ENCODE measurements around the gene BCL2L1. TPM values are rescaled to one million over a fixed set of nuclear protein-coding genes. Genes with fewer than 3 reads are reported as not detected.
"Not testable (repeated sequence)": the region's sequence is repeated elsewhere in the genome, so short reads cannot be mapped to it uniquely, and the experiment has no call there.

Gene BCL2L1
- total and polyA plus RNA-seq, 2 donors (not counting 3 experiments of a cell fraction or from before 2014, with no cell fraction given) = 78.0 to 101 TPM

DNA sequence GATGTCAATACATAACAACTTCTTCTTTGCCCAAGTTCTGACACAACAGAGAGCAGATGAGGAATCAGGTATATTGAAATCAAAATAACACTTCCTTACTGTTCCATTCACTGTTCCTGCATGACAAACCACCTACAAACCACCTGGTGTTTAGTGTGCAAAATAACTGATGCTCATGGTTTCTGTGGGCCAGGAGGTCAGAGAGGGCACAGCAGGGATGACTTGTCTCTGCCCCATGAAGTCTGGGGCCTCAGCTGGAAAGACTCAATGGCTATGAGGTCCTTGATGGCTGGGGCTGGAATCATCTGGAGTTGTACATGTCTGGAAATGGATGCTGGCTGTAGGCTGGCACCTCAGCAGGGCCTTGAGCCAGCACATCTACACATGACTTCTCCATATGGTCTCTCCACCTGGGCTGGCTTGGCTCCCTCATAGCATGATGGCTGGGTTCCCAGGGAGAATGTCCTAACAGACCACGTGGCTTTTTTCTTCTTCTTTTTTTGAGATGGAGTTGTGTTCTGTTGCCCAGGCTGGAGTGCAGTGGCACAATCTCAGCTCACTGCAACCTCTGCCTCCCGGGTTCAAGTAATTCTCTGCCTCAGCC, 92.4 kb downstream of the BCL2L1 start:
- H3K27ac ChIP-seq (ENCODE audit: insufficient read depth, low read depth, low read length) = no peak overlapping the region
- dilution Hi-C loops (cut with MboI; ENCODE audit: extremely low pct_ligation_motif_present, low sequenced_read_pairs) (no loop called here), intact Hi-C loops (cut with micrococcal nuclease) (no loop called here)
- no peaks in the 10 kb centered on the region for H3K9me3 ChIP-seq (replicated peaks; ENCODE audit: control insufficient read depth, insufficient read depth, low read length)
- H3K4me1 ChIP-seq (ENCODE audit: control insufficient read depth, extremely low read depth, insufficient read depth, low read length) = no peaks in the 10 kb centered on the region
- no peak overlapping the region for H2AFZ ChIP-seq (ENCODE audit: low read depth, low read length)
- no peaks in the 10 kb centered on the region for H3K27me3 ChIP-seq (ENCODE audit: control insufficient read depth in 2 of 2, insufficient read depth in 2 of 2, low read length in 2 of 2)
- H3K79me2 ChIP-seq (ENCODE audit: control insufficient read depth, insufficient read depth, low read length) = no peaks in the 10 kb centered on the region
- ChIA-PET POLR2A (no interaction called here), CTCF (interaction anchor here (0.9 kb wide), 1 partner anchor 93 kb away, joined by 3 read pairs; no protein-coding TSS in a partner anchor)
- H4K20me1 ChIP-seq (replicated peaks; ENCODE audit: control insufficient read depth, extremely low read depth, insufficient read depth, low read length) = no peaks in the 10 kb centered on the region
- no peak overlapping the region for H3K4me3 ChIP-seq (replicated peaks in 1 of 3; ENCODE audit: insufficient read depth in 1 of 3, low read depth in 1 of 3, low read length in 3 of 3)
- H3K4me2 ChIP-seq (ENCODE audit: insufficient read depth, low read length) = no peak overlapping the region
- FAIRE-seq = no peak
- TF ChIP-seq JUN (IDR thresholded peaks at IDR 0.05; ENCODE audit: borderline replicate concordance, insufficient read depth, insufficient read length, low read depth) (no peak), POLR2A (IDR thresholded peaks at IDR 0.05; ENCODE audit: low read depth, low read length) (no peak), POLR2AphosphoS5 (IDR thresholded peaks at IDR 0.05; ENCODE audit: insufficient read depth, low read depth, low read length) (no peak), GATA2 (IDR thresholded peaks at IDR 0.05; ENCODE audit: insufficient read depth, insufficient read length, low read depth, low read length) (no peak), EZH2 (IDR thresholded peaks at IDR 0.05; ENCODE audit: borderline replicate concordance, low read depth, low read length, severe bottlenecking) (no peak), FOS (IDR thresholded peaks at IDR 0.05; ENCODE audit: borderline replicate concordance, insufficient read depth, low read length) (no peak), MYC (IDR thresholded peaks at IDR 0.05; ENCODE audit: low read depth, low read length) (no peak)
- TF ChIP-seq, protein P1, sequence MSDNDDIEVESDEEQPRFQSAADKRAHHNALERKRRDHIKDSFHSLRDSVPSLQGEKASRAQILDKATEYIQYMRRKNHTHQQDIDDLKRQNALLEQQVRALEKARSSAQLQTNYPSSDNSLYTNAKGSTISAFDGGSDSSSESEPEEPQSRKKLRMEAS (IDR thresholded peaks at IDR 0.05; ENCODE audit: insufficient read depth, insufficient read length) = no peak
- TF ChIP-seq, protein P2, sequence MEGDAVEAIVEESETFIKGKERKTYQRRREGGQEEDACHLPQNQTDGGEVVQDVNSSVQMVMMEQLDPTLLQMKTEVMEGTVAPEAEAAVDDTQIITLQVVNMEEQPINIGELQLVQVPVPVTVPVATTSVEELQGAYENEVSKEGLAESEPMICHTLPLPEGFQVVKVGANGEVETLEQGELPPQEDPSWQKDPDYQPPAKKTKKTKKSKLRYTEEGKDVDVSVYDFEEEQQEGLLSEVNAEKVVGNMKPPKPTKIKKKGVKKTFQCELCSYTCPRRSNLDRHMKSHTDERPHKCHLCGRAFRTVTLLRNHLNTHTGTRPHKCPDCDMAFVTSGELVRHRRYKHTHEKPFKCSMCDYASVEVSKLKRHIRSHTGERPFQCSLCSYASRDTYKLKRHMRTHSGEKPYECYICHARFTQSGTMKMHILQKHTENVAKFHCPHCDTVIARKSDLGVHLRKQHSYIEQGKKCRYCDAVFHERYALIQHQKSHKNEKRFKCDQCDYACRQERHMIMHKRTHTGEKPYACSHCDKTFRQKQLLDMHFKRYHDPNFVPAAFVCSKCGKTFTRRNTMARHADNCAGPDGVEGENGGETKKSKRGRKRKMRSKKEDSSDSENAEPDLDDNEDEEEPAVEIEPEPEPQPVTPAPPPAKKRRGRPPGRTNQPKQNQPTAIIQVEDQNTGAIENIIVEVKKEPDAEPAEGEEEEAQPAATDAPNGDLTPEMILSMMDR (IDR thresholded peaks at IDR 0.05; ENCODE audit: extremely low read depth in 1 of 2, insufficient read depth in 1 of 2, low read depth in 1 of 2, low read length in 2 of 2) = no peak
- no peaks in the 10 kb centered on the region for H3K9me1 ChIP-seq (replicated peaks; ENCODE audit: control insufficient read depth, extremely low read depth, insufficient read depth, low read length)
- no peak overlapping the region for H3K9ac ChIP-seq (replicated peaks; ENCODE audit: extremely low read depth, insufficient read depth, low read length)
- no peak for DNase-seq (ENCODE audit: low read depth, low spot score)
- no TSS peak for BruUV-seq (replicated peaks)
- H3K36me3 ChIP-seq (ENCODE audit: control insufficient read depth in 2 of 2, extremely low read depth in 1 of 2, insufficient read depth in 2 of 2, low read length in 2 of 2) = no peaks in the 10 kb centered on the region

DNA sequence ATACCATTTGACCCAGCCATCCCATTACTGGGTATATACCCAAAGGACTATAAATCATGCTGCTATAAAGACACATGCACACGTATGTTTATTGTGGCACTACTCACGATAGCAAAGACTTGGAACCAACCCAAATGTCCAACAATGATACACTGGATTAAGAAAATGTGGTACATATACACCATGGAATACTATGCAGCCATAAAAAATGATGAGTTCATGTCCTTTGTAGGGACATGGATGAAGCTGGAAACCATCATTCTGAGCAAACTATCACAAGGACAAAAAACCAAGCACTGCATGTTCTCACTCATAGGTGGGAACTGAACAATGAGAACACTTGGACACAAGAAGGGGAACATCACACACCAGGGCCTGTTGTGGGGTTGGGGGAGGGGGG, 94.6 kb downstream of the BCL2L1 start:
- H3K9me1 ChIP-seq (replicated peaks; ENCODE audit: control insufficient read depth, extremely low read depth, insufficient read depth, low read length); H3K4me2 ChIP-seq (ENCODE audit: insufficient read depth, low read length); H4K20me1 ChIP-seq (replicated peaks; ENCODE audit: control insufficient read depth, extremely low read depth, insufficient read depth, low read length); H3K79me2 ChIP-seq (ENCODE audit: control insufficient read depth, insufficient read depth, low read length); H3K4me1 ChIP-seq (ENCODE audit: control insufficient read depth, extremely low read depth, insufficient read depth, low read length); H2AFZ ChIP-seq (ENCODE audit: low read depth, low read length); POLR2A ChIA-PET; H3K36me3 ChIP-seq (ENCODE audit: control insufficient read depth in 2 of 2, extremely low read depth in 1 of 2, insufficient read depth in 2 of 2, low read length in 2 of 2); H3K27ac ChIP-seq (ENCODE audit: insufficient read depth, low read depth, low read length); CTCF ChIA-PET; FAIRE-seq; DNase-seq (ENCODE audit: low read depth, low spot score); dilution Hi-C loops (cut with MboI; ENCODE audit: extremely low pct_ligation_motif_present, low sequenced_read_pairs); H3K9me3 ChIP-seq (replicated peaks; ENCODE audit: control insufficient read depth, insufficient read depth, low read length); BruUV-seq (replicated peaks); H3K27me3 ChIP-seq (ENCODE audit: control insufficient read depth in 2 of 2, insufficient read depth in 2 of 2, low read length in 2 of 2); intact Hi-C loops (cut with micrococcal nuclease); H3K9ac ChIP-seq (replicated peaks; ENCODE audit: extremely low read depth, insufficient read depth, low read length); H3K4me3 ChIP-seq (replicated peaks in 1 of 3; ENCODE audit: insufficient read depth in 1 of 3, low read depth in 1 of 3, low read length in 3 of 3): not testable (repeated sequence)

DNA sequence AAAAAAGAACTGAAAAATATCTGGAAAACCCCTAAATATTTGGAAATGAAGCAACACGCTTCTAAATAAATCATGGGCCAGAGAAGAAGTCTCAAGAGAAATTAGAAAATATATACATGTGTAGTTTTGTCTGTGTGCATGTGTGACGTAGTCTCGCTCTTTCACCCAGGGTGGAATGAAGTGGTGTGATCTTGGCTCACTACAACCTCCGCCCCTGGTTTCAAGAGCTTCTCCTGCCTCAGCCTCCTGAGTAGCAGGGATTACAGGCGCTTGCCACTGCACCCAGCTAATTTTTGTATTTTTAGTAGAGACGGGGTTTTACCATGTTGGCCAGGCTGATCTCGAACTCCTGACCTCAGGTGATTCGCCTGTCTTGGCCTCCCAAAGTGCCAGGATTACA, 96.1 kb downstream of the BCL2L1 start:
- H3K79me2 ChIP-seq (ENCODE audit: control insufficient read depth, insufficient read depth, low read length); H3K9me1 ChIP-seq (replicated peaks; ENCODE audit: control insufficient read depth, extremely low read depth, insufficient read depth, low read length); H3K9me3 ChIP-seq (replicated peaks; ENCODE audit: control insufficient read depth, insufficient read depth, low read length); BruUV-seq (replicated peaks); H3K4me1 ChIP-seq (ENCODE audit: control insufficient read depth, extremely low read depth, insufficient read depth, low read length); intact Hi-C loops (cut with micrococcal nuclease); H3K4me3 ChIP-seq (replicated peaks in 1 of 3; ENCODE audit: insufficient read depth in 1 of 3, low read depth in 1 of 3, low read length in 3 of 3); H2AFZ ChIP-seq (ENCODE audit: low read depth, low read length); FAIRE-seq; H3K9ac ChIP-seq (replicated peaks; ENCODE audit: extremely low read depth, insufficient read depth, low read length); dilution Hi-C loops (cut with MboI; ENCODE audit: extremely low pct_ligation_motif_present, low sequenced_read_pairs); H3K27me3 ChIP-seq (ENCODE audit: control insufficient read depth in 2 of 2, insufficient read depth in 2 of 2, low read length in 2 of 2); H3K27ac ChIP-seq (ENCODE audit: insufficient read depth, low read depth, low read length); H3K4me2 ChIP-seq (ENCODE audit: insufficient read depth, low read length); DNase-seq (ENCODE audit: low read depth, low spot score); H3K36me3 ChIP-seq (ENCODE audit: control insufficient read depth in 2 of 2, extremely low read depth in 1 of 2, insufficient read depth in 2 of 2, low read length in 2 of 2); POLR2A ChIA-PET; H4K20me1 ChIP-seq (replicated peaks; ENCODE audit: control insufficient read depth, extremely low read depth, insufficient read depth, low read length): not testable (repeated sequence)
- CTCF ChIA-PET = interaction anchor here (1.1 to 5.0 kb wide), 2 partner anchors 8 to 97 kb away, joined by 5 to 23 read pairs; no protein-coding TSS in a partner anchor

Data from endothelial cell of umbilical vein (primary cell).